Upper lobe of right lung (tissue), 1 donor: ENCODE results near the gene CERS6. TPM values are rescaled to one million over a fixed set of nuclear protein-coding genes. Genes with fewer than 3 reads are reported as not detected.

ENCODE experiments used
- ATAC-seq: fragments of 200-7000 bp; cut with Tn5 transposase; one replicate; pipeline ENCODE4 v1.9.1; 2020; ENCODE audit warnings: mild to moderate bottlenecking, moderate library complexity
- DNase-seq: peaks from one replicate; pipeline ENCODE4 v3.0.0-alpha.2; 2020
- H3K27ac ChIP-seq: fragments of 200-600 bp; one replicate; pipeline ENCODE4 v1.8.0; 2022
- H3K27me3 ChIP-seq: fragments of 200-600 bp; one replicate; pipeline ENCODE4 v1.8.0; 2022; ENCODE audit warnings: mild to moderate bottlenecking
- H3K36me3 ChIP-seq: fragments of 200-600 bp; one replicate; pipeline ENCODE4 v1.8.0; 2022
- H3K4me1 ChIP-seq: fragments of 200-600 bp; one replicate; pipeline ENCODE4 v1.8.0; 2022
- H3K4me3 ChIP-seq: fragments of 200-600 bp; one replicate; pipeline ENCODE4 v1.8.0; 2022; ENCODE audit warnings: mild to moderate bottlenecking
- H3K9me3 ChIP-seq: fragments of 200-600 bp; one replicate; pipeline ENCODE4 v1.8.0; 2022
- intact Hi-C: fragments of 100-400 bp; cut with DNase I; formaldehyde crosslinking; loops from one replicate; pipeline ENCODE4 v1.11.0; 2022
- total RNA-seq: library from RNA; stranded (reverse); fragmentation: NEBNext Ultra II Directional; extraction: Animal tissue kit (Norgen Biotek cat#: 25700); gene quantifications from one replicate; pipeline ENCODE4 v1.2.1, GENCODE V29; 2021
- TF ChIP-seq, protein P1 (sequence below): fragments of 200-600 bp; IDR thresholded peaks from one replicate; pipeline ENCODE4 v1.8.0; 2022; ENCODE audit warnings: antibody characterized with exemption
- donor health status: DM: no; HTN: yes; CAD: no; lungs with severe emphysema.

The CERS6 gene
- total RNA-seq, 1 donor from 2014 or later = 17.8 TPM

DNA sequence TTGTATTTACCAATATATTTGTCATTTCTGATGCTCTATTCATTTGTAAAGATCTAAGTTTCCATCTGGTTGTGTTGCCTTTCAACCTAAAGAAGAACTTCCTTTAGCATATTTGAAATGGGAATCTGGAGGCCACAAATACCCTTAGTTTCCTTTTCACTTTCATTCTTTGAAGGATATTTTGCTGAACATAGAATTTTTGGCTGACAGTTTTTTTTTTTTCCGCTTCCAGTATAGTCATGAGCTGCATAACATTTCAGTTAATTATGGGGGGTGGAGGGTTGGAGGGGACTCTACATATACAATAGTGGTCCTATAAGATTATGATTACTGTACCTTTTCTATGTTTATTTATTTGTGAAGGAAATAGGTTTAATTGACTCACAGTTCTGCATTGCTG is 83.9 kb downstream of the CERS6 start:
- TF ChIP-seq, protein P1, sequence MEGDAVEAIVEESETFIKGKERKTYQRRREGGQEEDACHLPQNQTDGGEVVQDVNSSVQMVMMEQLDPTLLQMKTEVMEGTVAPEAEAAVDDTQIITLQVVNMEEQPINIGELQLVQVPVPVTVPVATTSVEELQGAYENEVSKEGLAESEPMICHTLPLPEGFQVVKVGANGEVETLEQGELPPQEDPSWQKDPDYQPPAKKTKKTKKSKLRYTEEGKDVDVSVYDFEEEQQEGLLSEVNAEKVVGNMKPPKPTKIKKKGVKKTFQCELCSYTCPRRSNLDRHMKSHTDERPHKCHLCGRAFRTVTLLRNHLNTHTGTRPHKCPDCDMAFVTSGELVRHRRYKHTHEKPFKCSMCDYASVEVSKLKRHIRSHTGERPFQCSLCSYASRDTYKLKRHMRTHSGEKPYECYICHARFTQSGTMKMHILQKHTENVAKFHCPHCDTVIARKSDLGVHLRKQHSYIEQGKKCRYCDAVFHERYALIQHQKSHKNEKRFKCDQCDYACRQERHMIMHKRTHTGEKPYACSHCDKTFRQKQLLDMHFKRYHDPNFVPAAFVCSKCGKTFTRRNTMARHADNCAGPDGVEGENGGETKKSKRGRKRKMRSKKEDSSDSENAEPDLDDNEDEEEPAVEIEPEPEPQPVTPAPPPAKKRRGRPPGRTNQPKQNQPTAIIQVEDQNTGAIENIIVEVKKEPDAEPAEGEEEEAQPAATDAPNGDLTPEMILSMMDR = no peak
- no peaks in the 10 kb centered on the region for H3K4me1 ChIP-seq
- no peaks in the 10 kb centered on the region for H3K36me3 ChIP-seq
- H3K9me3 ChIP-seq = peaks cover 12% of the 10 kb centered on the region
- intact Hi-C loops = no loop called here
- no peak overlapping the region for H3K4me3 ChIP-seq
- ATAC-seq = no peak
- DNase-seq = no peak
- H3K27me3 ChIP-seq = no peaks in the 10 kb centered on the region
- H3K27ac ChIP-seq = no peak overlapping the region

DNA sequence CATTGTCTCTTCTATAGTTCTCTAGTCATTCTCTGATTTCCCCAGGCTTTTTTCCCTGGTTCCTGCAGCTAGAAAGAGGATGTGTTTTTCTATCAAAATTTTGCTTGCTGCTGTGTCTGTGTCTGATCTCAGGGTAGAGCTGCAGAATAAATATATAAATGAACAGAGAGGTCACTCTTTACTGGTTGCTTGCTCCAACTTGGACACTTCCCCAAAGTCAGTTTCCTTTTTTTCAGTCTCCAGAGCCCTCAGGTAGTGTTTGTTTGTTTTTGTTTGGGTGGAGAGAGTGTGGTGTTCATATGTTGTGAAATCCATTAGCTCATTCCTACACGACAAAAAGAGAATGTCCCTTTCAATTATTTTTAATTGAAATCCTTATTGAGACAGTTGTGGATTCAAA is 85.8 kb downstream of the CERS6 start:
- ATAC-seq (no peak), DNase-seq (no peak)
- Histone ChIP-seq H3K9me3 (peaks cover 12% of the 10 kb centered on the region), H3K27me3 (no peaks in the 10 kb centered on the region), H3K36me3 (no peaks in the 10 kb centered on the region), H3K4me3 (no peak overlapping the region), H3K4me1 (no peaks in the 10 kb centered on the region), H3K27ac (no peak overlapping the region)
- TF ChIP-seq, protein P1 = no peak
- intact Hi-C loops = no loop called here

DNA sequence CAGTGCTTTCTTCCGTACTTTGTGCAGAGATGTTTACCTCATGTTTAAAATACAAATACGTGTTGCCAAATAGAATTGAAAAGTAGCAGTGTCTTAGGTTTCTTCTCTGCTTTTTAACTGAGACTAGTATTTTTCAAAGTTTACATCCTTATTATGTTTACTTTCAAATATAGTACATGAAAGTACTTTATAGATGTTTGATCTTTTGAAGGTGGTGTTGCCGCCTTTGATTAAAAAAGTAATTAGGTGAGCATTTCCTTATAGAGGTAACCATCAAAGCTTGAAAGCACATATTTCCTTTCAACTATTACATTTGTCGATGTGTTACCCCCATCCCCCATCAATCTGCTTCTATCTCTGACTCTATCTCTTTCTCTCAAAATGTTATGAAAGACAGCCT is 87.0 kb downstream of the CERS6 start:
- TF ChIP-seq, protein P1 = no peak
- no peaks in the 10 kb centered on the region for H3K36me3 ChIP-seq
- peaks cover 12% of the 10 kb centered on the region for H3K9me3 ChIP-seq
- no peak overlapping the region for H3K27ac ChIP-seq
- H3K27me3 ChIP-seq = no peaks in the 10 kb centered on the region
- intact Hi-C loops = no loop called here
- ATAC-seq = no peak
- no peak for DNase-seq
- H3K4me1 ChIP-seq = no peaks in the 10 kb centered on the region
- no peak overlapping the region for H3K4me3 ChIP-seq

DNA sequence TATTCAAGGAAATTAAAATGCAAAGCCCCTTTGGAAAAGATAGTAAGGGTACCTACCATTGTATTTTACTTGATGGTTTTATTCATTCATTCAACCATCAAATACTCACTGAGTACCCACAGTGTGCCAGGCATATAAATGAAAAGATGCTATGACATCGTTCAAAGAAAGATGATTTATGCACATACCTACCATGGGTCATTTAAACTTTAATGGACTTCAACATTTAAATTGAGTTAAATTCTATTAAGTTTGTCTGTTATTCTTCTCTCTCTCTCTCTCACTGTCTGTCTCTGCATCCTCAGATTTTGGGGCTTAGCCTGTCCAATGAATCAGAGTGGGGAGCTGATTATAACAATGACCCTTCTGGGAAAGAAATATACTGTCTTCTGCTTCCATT is 87.9 kb downstream of the CERS6 start:
- ATAC-seq (no peak), DNase-seq (no peak)
- no peak overlapping the region for H3K27ac ChIP-seq
- H3K27me3 ChIP-seq = no peaks in the 10 kb centered on the region
- intact Hi-C loops = no loop called here
- H3K36me3 ChIP-seq = no peaks in the 10 kb centered on the region
- no peak overlapping the region for H3K4me3 ChIP-seq
- peaks cover 12% of the 10 kb centered on the region for H3K9me3 ChIP-seq
- no peaks in the 10 kb centered on the region for H3K4me1 ChIP-seq
- TF ChIP-seq, protein P1 = no peak

DNA sequence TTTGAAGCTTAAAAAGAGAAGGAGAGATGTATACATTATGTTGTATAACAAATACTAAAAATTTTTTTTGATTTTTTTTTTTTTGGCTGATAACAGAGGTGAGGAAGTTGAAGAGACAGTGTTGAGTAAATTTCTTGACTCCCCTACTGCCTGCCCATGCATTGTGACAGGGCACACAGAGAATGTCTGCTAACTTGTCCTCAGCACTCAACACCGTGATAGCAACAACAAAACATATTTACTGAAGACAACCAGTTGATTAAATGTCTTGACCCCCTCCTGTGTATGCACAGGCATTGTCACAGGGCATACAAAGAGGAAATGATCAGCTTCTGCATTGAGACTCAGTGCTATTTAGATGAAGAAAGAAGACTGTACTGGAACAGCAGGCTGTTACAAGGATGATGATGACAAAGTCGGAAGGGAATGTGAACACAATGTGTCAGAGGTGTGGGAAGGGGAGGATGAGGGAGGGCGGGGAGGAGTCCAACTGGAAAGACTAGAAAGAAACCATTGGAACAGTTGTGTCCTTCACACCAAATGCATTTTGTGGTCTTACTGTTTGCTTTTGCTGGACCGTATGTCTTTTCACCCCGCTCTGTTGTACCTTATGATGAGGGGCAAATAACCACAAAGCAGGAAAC is 89.5 kb downstream of the CERS6 start:
- Histone ChIP-seq H3K4me1 (no peaks in the 10 kb centered on the region), H3K36me3 (no peaks in the 10 kb centered on the region), H3K9me3 (no peaks in the 10 kb centered on the region), H3K4me3 (no peak overlapping the region), H3K27me3 (no peaks in the 10 kb centered on the region), H3K27ac (no peak overlapping the region)
- DNase-seq = no peak
- peak; percentile 64 for ATAC-seq
- TF ChIP-seq, protein P1 = no peak
- intact Hi-C loops = no loop called here

DNA sequence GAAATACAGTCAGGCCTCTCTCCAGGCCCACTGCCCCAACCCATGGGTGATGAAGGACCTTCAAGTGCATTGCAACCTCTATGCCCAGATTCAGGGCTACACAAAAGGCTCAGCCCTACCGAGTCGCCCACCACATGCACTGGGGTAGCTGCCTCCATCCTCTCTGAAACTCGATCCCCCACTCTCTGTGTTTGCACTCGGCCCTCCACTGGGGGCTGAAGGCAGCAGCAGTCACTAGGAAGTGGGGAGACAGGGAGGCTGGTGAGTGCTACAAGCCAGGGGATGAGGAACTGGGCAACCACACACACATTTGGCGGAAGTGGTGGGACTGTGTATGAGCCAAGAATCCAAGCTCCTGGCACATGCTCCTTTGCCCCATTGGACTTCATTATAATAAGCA is 94.6 kb downstream of the CERS6 start:
- Histone ChIP-seq H3K27me3 (no peaks in the 10 kb centered on the region), H3K4me3 (no peak overlapping the region), H3K4me1 (no peaks in the 10 kb centered on the region), H3K27ac (no peak overlapping the region), H3K9me3 (no peaks in the 10 kb centered on the region), H3K36me3 (no peaks in the 10 kb centered on the region)
- TF ChIP-seq, protein P1 = no peak
- DNase-seq (peak; percentile 64), ATAC-seq (peak; percentile 96)
- intact Hi-C loops = no loop called here
